Kidney (tissue), 14 donors: ENCODE data around the gene PFDN5. TPM values are rescaled to one million over a fixed set of nuclear protein-coding genes. Genes with fewer than 3 reads are reported as not detected.
A peak's percentile ranks its signal among the peaks of the same experiment; 100 is the strongest.
"Not testable (repeated sequence)": the region's sequence is repeated elsewhere in the genome, so short reads cannot be mapped to it uniquely, and the experiment has no call there.

Experiments
- DNase-seq, 5 donors: peaks; one replicate each; pipeline ENCODE4 v3.0.0-alpha.2; 2013 to 2020
- FAIRE-seq: peaks from 2 replicates; lab custom pipeline; 2012; peaks lifted over from hg19 to GRCh38; lab: Jason Lieb, UNC
- H3K27ac ChIP-seq, 2 donors: one replicate each; pipeline ENCODE4 v1.7.0; 2013; ENCODE audit warnings: low read depth in 2 of 2, low read length in 2 of 2, inconsistent platforms in 1 of 2
- H3K27me3 ChIP-seq: one replicate; pipeline ENCODE4 v1.7.1; 2013; ENCODE audit warnings: low read length, inconsistent platforms; ENCODE audit not compliant: control insufficient read depth, insufficient read depth
- H3K36me3 ChIP-seq, 3 donors: one replicate each; pipeline versions ENCODE4 v1.7.0 to v1.7.1; 2013; ENCODE audit warnings: low read length in 3 of 3, control low read depth in 1 of 3, inconsistent platforms in 1 of 3; ENCODE audit not compliant: insufficient read depth in 3 of 3, control insufficient read depth in 2 of 3
- H3K4me1 ChIP-seq, 3 donors: one replicate each; pipeline versions ENCODE4 v1.7.0 to v1.7.1; 2013; ENCODE audit warnings: low read length in 3 of 3, inconsistent platforms in 1 of 3, low read depth in 1 of 3; ENCODE audit not compliant: control insufficient read depth in 2 of 3, insufficient read depth in 2 of 3
- H3K4me3 ChIP-seq, 3 donors: one replicate each; pipeline versions ENCODE4 v1.7.0 to v1.8.1; 2013; ENCODE audit warnings: low read length in 3 of 3, control low read depth in 1 of 3, inconsistent platforms in 1 of 3
- H3K9ac ChIP-seq, 3 donors: one replicate each; pipeline versions ENCODE4 v1.7.0 to v1.7.1; 2013; ENCODE audit warnings: low read length in 3 of 3, control low read depth in 1 of 3, inconsistent platforms in 1 of 3
- H3K9me3 ChIP-seq, 3 donors: one replicate each; pipeline versions ENCODE4 v1.7.0 to v1.7.1; 2013; ENCODE audit warnings: low read length in 3 of 3, control low read depth in 1 of 3, inconsistent platforms in 1 of 3; ENCODE audit not compliant: control insufficient read depth in 2 of 3, insufficient read depth in 1 of 3
- CTCF ChIP-seq: IDR thresholded peaks from 3 replicates; pipeline ENCODE4 v1.5.1; 2012; ENCODE audit warnings: mild to moderate bottlenecking, moderate library complexity, borderline replicate concordance; ENCODE audit not compliant: insufficient read depth; ENCODE audit errors: extremely low read depth
- intact Hi-C: fragments of 100-400 bp; cut with DNase I; formaldehyde crosslinking; loops from one replicate; pipeline ENCODE4 v1.11.1; 2022
- polyA plus RNA-seq: library from polyadenylated mRNA; stranded (reverse); fragments of 350-450 nt; fragmentation: Illumina TruSeq; extraction: RNeasy Lipid Tissue Mini Kit (QIAGEN cat#74804); gene quantifications from one replicate; pipeline ENCODE4 v1.2.3, GENCODE V29; 2014; ENCODE audit warnings: low read depth, low replicate concordance; ENCODE audit not compliant: insufficient read depth
- total RNA-seq: library from RNA; stranded (reverse); fragmentation: NEBNext Ultra II Directional; extraction: Animal tissue kit (Norgen Biotek cat#: 25700); gene quantifications from one replicate; pipeline ENCODE4 v1.2.1, GENCODE V29; 2021
- donor health status: control.
- donor health status: control.
- donor health status: control.
- donor health status: control.
- donor health status: control.
- donor health status: DM: yes; HTN: yes; CAD: no.
- donor health status: Normal renal cell carcinoma (clear cell type).

Gene PFDN5
- total and polyA plus RNA-seq, 2 donors from 2014 or later: 439 to 1,405 TPM

GRCh38 chr12:53327435-53328042 lies 32.2 kb downstream of the PFDN5 start:
- H3K27ac ChIP-seq: no peak overlapping the region
- DNase-seq (peak in 1 of 5 donors; percentile 14), FAIRE-seq (no peak)
- peak; percentile 15 for TF ChIP-seq CTCF
- no peak overlapping the region for H3K9ac ChIP-seq
- peaks cover 0 to 10% (median 9%) of the 10 kb centered on the region in 3 donors for H3K4me1 ChIP-seq
- no peaks in the 10 kb centered on the region for H3K9me3 ChIP-seq
- intact Hi-C loops: no loop called here
- H3K27me3 ChIP-seq: no peaks in the 10 kb centered on the region
- H3K4me3 ChIP-seq: no peak overlapping the region
- no peaks in the 10 kb centered on the region for H3K36me3 ChIP-seq

DNA sequence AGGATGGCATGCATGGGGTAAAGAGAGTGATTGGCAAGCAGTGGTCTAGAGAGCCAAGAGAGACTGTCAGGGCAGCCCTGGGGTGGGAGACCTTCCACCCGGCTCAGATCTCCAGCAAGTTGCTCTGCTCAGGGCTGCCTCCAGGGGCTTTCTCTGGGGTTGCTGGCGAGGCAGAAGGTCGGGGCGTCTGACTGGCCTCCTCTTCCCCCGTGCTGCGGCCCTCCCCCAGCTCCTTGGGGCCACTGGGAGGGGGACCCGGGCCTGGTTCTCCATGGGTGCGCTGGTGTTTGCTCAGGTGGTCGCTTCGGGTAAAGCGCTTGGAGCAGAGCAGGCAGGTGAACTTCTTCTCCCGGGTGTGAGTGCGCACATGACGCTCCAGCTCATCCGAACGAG lies 32.7 kb downstream of the PFDN5 start:
- Histone ChIP-seq H3K4me1 (peaks cover 0 to 10% (median 9%) of the 10 kb centered on the region in 3 donors), H3K9ac (no peak overlapping the region), H3K9me3 (no peaks in the 10 kb centered on the region), H3K27ac (no peak overlapping the region), H3K4me3 (no peak overlapping the region), H3K36me3 (no peaks in the 10 kb centered on the region), H3K27me3 (no peaks in the 10 kb centered on the region)
- DNase-seq (peak in 2 of 5 donors; percentile 22 to 64), FAIRE-seq (no peak)
- TF ChIP-seq CTCF: no peak
- intact Hi-C loops: no loop called here

GRCh38 chr12:53330671-53331070 lies 35.3 kb downstream of the PFDN5 start:
- no peaks in the 10 kb centered on the region for H3K36me3 ChIP-seq
- DNase-seq (peak in 1 of 5 donors; percentile 45), FAIRE-seq (no peak)
- H3K4me3 ChIP-seq: no peak overlapping the region
- TF ChIP-seq CTCF: no peak
- no peak overlapping the region for H3K9ac ChIP-seq
- no peak overlapping the region for H3K27ac ChIP-seq
- no peaks in the 10 kb centered on the region for H3K27me3 ChIP-seq
- no peaks in the 10 kb centered on the region for H3K9me3 ChIP-seq
- H3K4me1 ChIP-seq: peaks cover 0 to 2% (median 0%) of the 10 kb centered on the region in 3 donors
- intact Hi-C loops: loop anchor here (10.0 kb wide), 1 partner anchor 184 kb away; no protein-coding TSS in a partner anchor

- H3K9ac ChIP-seq, FAIRE-seq, H3K9me3 ChIP-seq, H3K36me3 ChIP-seq, H3K4me3 ChIP-seq, H3K27me3 ChIP-seq, H3K27ac ChIP-seq, H3K4me1 ChIP-seq: not testable (repeated sequence)
- intact Hi-C loops: loop anchor here (10.0 kb wide), 1 partner anchor 182 kb away; no protein-coding TSS in a partner anchor
- peak in 1 of 5 donors; percentile 3 for DNase-seq
These were observed 37.0 kb downstream of the PFDN5 start for GRCh38 chr12:53332339-53332738.
